Kidney epithelial cell (primary cell): ENCODE data around the gene CD109. TPM values are rescaled to one million over a fixed set of nuclear protein-coding genes. Genes with fewer than 3 reads are reported as not detected.
A peak's percentile ranks its signal among the peaks of the same experiment; 100 is the strongest.

Source experiments
- DNase-seq: peaks from one replicate; pipeline ENCODE4 v3.0.0-alpha.2; 2010; ENCODE audit warnings: low read depth
- H3K27me3 ChIP-seq: 2 replicates; pipeline ENCODE4 v1.6.0; 2011; ENCODE audit warnings: low read length; ENCODE audit not compliant: control insufficient read depth, insufficient read depth
- H3K36me3 ChIP-seq: 2 replicates; pipeline ENCODE4 v1.5.1; 2011; ENCODE audit warnings: low read length; ENCODE audit not compliant: control insufficient read depth, insufficient read depth
- H3K4me3 ChIP-seq: 2 replicates; pipeline ENCODE4 v1.5.1; 2011; ENCODE audit warnings: low read depth, mild to moderate bottlenecking, control low read depth, low read length
- CTCF ChIP-seq: IDR thresholded peaks from 2 replicates; pipeline ENCODE4 v1.5.1; 2011; ENCODE audit warnings: mild to moderate bottlenecking, moderate library complexity, low read length, control low read depth, inconsistent platforms; ENCODE audit not compliant: insufficient read depth, poor library complexity, severe bottlenecking
- total RNA-seq: library from RNA; depleted of rRNA; stranded (reverse); fragments of >200 nt; gene quantifications from 2 replicates; pipeline ENCODE4 v1.2.3, GENCODE V29; 2015

Gene CD109
- total RNA-seq, 1 donor from 2014 or later: 8.6 TPM

- H3K4me3 ChIP-seq: no peak overlapping the region
- TF ChIP-seq CTCF: no peak
- H3K27me3 ChIP-seq: no peaks in the 10 kb centered on the region
- DNase-seq: peak; percentile 86
- H3K36me3 ChIP-seq: no peaks in the 10 kb centered on the region
Measured at GRCh38 chr6:73704260-73704659, 8.3 kb downstream of the CD109 start.

- H3K4me3 ChIP-seq: no peak overlapping the region
Measured at GRCh38 chr6:73704798-73705197, 8.8 kb downstream of the CD109 start.

GRCh38 chr6:73706971-73707370 lies 11.0 kb downstream of the CD109 start:
- Histone ChIP-seq H3K4me3 (no peak overlapping the region), H3K27me3 (no peaks in the 10 kb centered on the region), H3K36me3 (no peaks in the 10 kb centered on the region)
- no peak for TF ChIP-seq CTCF
- no peak for DNase-seq

More at GRCh38 chr6:73704798-73705197, 8.8 kb downstream of the CD109 start:
- no peaks in the 10 kb centered on the region for H3K36me3 ChIP-seq
- DNase-seq: no peak
- no peaks in the 10 kb centered on the region for H3K27me3 ChIP-seq
- TF ChIP-seq CTCF: no peak

GRCh38 chr6:73710470-73710869 lies 14.5 kb downstream of the CD109 start:
- no peak for DNase-seq
- H3K4me3 ChIP-seq: no peak overlapping the region
- H3K36me3 ChIP-seq: no peaks in the 10 kb centered on the region
- TF ChIP-seq CTCF: no peak
- no peaks in the 10 kb centered on the region for H3K27me3 ChIP-seq

- no peaks in the 10 kb centered on the region for H3K27me3 ChIP-seq
- H3K4me3 ChIP-seq: no peak overlapping the region
- no peak for DNase-seq
- no peaks in the 10 kb centered on the region for H3K36me3 ChIP-seq
- no peak for TF ChIP-seq CTCF
Measured at GRCh38 chr6:73710948-73711347, 14.9 kb downstream of the CD109 start.

- Histone ChIP-seq H3K27me3 (no peaks in the 10 kb centered on the region), H3K36me3 (no peaks in the 10 kb centered on the region), H3K4me3 (no peak overlapping the region)
- DNase-seq: no peak
- TF ChIP-seq CTCF: no peak
Measured at GRCh38 chr6:73712535-73713173, 16.7 kb downstream of the CD109 start.
